CMK (cell line): ENCODE results near the gene SLC2A3.
A peak's percentile ranks its signal among the peaks of the same experiment; 100 is the strongest.
"Not testable (repeated sequence)": the region's sequence is repeated elsewhere in the genome, so short reads cannot be mapped to it uniquely, and the experiment has no call there.

ENCODE experiments used
- DNase-seq: peaks from one replicate; pipeline ENCODE4 v3.0.0-alpha.2; 2010; ENCODE audit warnings: low read depth

The SLC2A3 gene

DNA sequence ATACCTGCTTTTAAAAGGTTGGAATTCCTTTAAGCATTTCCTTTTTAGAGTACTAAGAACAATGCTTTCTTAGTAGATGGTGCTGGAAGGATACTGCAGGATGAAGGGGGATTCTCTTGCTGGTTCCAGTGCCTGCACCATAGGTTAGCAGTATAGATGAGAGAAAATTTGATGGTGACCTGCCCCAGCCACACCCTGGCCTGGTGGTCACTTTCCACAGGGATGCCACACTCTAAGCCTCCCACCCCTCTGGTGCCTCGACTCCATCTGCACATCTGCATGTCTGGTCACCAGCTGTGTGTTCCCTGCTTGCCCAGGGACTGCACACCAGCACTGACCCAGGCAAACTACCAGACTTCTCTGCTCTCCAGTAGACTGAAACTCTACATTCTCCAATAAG is 19.1 kb downstream of the SLC2A3 start:
- no peak for DNase-seq

GRCh38 chr12:7915661-7916403 is 20.2 kb downstream of the SLC2A3 start:
- DNase-seq = no peak

- not testable (repeated sequence) for DNase-seq
Measured at GRCh38 chr12:7910106-7910505, 25.9 kb downstream of the SLC2A3 start.

DNA sequence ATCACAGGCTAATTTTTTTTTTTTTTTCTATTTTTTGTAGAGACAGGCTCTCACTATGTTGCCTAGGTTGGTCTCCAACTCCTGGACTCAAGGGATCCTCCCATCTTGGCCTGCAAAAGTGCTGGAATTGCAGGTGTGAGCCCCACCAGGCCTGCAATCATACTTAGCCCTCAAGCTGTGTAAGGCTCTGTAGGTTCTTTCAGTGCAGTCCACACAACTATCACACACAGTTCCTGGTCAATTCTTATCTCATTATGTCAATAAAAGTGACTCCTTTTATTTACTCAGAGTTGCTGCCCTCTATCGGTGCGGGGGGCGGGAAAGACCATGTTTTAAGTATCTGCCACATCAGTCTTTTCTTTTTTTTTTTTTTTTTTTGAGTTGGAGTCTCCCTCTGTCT is 29.0 kb downstream of the SLC2A3 start:
- peak; percentile 37 for DNase-seq

DNA sequence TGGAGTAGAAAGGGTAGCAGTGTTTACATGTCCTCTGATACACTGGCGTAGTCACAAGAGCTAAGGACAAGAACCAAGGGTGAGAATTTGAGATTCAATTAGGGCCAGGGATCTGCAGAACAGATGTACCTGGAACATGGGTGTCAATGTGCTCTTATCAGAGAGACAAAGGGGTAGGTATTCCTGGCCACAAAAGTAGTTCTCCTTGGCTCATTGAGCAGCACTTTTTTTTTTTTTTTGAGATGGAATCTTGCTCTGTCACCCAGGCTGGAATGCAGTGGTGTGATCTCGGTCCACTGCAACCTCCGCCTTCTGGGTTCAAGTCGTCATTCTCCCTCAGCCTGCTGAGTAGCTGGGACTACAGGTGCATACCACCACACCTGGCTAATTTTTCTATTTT is 29.7 kb downstream of the SLC2A3 start:
- not testable (repeated sequence) for DNase-seq

DNA sequence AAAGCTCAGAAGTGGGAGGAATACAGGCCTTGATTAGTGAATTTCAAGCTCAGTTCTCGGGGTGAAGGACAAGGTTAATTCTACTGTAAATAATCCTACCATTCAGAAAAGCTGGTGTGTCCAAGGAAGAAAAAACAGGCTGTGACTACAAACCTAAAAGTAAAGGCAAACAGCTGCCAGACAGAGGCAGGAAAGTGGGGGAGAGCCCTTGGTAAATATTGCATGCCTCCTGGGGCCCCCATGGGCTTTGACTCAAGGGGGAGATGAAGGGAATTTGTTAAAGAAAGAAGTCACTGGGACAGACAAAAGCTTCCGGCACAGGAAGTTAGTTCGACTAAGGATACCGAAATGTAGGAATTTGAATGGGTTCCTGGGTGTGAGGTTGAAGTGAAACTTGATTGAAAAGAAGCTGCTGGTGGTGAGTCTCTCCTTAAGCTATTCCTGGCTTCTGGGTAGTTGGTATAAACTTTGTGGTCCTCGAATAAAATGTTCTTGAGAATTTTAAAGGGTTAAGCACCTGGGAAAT is 30.3 kb downstream of the SLC2A3 start:
- not testable (repeated sequence) for DNase-seq

DNA sequence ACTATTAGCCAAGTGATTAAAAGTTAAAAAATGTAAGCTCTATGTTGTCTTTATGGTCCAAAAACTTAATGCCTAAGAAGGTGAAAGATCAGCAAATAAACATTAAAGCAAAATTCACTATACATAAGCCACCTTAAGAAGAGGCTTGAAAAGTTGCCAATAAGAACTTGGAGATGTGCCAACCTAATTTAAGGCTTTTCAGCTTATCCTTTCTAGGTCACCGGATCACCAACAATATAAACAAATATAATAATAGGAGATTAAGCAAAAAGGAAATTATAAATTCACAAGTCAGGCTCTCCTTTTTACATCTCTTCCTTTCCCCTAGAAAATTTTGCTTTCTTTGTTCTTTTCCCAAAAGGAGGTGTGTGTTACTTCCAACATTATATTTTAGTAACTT is 30.9 kb downstream of the SLC2A3 start:
- no peak for DNase-seq

DNA sequence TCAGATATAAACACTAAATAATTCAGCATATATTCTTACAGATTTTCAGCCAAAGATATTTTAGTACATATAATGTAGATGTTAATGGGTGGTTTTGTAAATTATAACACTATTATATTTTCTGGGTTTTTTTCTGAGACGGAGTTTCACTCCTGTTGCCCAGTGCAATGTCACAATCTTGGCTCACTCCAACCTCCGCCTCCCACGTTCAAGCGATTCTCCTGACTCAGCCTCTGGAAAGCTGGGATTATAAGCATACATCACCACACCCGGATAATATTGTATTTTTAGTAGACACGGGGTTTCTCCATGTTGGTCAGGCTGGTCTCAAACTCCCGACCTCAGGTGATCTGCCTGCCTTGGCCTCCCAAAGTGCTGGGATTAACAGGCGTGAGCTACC is 33.6 kb downstream of the SLC2A3 start:
- not testable (repeated sequence) for DNase-seq

- DNase-seq = no peak
Measured at GRCh38 chr12:7899755-7900154, 36.2 kb downstream of the SLC2A3 start.

GRCh38 chr12:7896726-7897125 is 39.3 kb downstream of the SLC2A3 start:
- DNase-seq = not testable (repeated sequence)

DNA sequence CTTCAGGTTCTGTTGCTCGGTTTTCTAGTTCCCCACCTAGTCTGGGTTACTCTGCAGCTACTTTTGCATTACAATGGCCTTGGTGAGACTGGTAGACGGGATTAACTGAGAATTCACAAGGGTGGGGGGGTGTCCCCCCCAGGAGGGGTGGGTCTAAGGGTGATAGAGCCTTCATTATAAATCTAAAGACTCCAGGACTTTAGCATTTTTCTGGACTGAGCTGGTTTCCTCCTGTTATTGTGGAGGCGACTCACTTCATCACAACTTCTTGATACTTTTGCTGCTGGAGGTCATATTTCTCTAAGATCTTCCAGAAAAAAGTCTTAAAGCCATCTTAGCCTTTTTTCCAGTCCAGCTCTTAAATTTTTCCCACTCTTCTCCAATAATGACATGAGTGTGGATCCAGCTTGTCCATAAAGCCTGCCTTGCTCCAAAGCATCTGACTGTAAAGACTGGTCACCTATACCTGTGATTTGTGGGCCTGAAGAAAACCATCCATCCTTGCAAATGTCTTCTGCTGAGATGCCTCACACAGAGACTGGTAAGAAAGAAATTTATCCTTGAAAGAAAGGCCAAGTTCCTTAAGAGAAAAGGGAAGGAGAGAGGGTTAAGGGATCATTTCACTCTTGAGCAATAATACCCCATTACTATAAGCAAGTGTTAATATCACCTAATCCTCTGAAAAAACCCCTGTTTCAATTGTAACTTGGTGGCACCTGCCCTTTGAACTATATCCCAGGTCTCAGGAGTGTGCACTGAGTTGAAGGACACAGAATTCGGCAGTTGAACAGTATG is 43.6 kb downstream of the SLC2A3 start:
- DNase-seq = no peak

- no peak for DNase-seq
Measured at GRCh38 chr12:7884689-7885088, 51.3 kb downstream of the SLC2A3 start.

DNA sequence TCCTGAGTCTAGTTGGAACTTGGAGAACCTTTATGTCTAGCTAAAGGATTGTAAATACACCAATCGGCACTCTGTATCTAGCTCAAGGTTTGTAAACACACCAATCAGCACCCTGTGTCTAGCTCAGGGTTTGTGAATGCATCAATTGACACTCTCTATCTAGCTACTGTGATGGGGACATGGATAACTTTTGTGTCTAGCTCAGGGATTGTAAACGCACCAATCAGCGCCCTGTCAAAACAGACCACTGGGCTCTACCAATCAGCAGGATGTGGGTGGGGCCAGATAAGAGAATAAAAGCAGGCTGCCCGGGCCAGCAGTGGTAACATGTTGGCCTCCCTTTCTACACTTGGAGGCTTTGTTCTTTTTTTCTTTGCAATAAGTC is 54.3 kb downstream of the SLC2A3 start:
- not testable (repeated sequence) for DNase-seq

- not testable (repeated sequence) for DNase-seq
Measured at GRCh38 chr12:7880952-7881735, 54.8 kb downstream of the SLC2A3 start.

GRCh38 chr12:7879246-7879645 is 56.7 kb downstream of the SLC2A3 start:
- DNase-seq = no peak

DNA sequence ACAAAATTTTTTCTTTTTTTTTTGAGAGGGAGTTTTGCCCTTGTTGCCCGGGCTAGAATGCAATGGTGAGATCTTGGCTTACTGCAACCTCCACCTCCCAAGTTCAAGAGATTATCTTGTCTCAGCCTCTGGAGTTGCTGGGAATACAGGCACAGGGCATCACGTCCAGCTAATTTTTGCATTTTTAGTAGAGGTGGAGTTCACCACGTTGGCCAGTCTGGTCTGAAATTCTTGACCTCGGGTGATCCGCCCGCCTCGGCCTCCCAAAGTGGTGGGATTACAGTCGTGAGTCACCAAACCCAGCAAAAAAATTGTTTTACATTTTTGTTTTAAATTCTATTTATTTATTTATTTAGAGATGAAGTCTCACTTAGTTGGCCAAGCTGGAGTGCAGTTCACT is 58.6 kb downstream of the SLC2A3 start:
- no peak for DNase-seq

DNA sequence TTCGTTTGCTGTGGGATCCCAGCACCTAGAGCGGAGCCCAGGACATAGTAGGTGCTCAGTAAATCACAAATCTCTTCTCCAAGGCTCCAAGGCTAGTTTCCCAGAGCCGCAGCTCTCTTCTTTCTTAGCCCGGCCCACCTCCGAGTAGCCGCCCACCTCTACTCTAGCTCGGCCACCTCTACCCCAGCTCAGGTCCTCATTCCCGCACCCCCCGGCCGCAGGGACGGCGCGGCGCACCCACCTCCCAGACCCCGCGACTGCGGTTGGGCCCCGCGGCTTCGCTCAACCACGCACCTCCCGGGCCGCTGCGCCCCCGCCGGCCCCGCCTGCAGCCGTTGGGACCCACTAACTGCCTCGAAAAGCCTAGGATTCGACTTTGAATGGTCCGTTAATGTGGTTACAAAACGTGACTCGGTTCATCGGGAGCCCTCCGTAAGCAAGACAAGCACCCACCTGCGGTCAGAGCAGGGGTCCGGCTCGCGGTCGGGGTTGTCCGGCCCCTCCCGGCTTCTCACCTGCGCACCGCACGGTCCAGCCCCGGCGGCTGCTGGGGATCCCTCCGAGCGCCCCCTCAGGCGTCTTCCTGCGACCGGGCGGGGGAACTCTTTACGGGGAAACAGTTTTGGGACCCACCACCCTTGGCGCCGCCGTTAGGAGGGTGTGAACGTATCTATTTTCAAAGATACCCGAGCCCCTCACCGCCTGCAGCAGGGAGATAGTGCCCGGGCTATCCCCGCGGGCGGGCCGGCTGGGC is 63.2 kb downstream of the SLC2A3 start, which contains the start of gene SLC2A14:
SLC2A14 (minus strand) TSS at position 350 of the 754 bp plus-strand sequence. CDS start 3,035 bp downstream, outside the sequence.
- DNase-seq = peak; percentile 58

GRCh38 chr12:7870335-7870734 is 65.7 kb downstream of the SLC2A3 start:
- no peak for DNase-seq
